Lower leg skin (tissue), 3 donors: Measurements from ENCODE around the gene OR10H2.

Source experiments
- POLR2A ChIP-seq, 2 donors: fragments of 450-650 bp; IDR thresholded peaks; one replicate each; pipeline ENCODE4 v1.6.1; 2016 to 2017; ENCODE audit warnings: antibody characterized with exemption in 2 of 2, mild to moderate bottlenecking in 1 of 2, moderate library complexity in 1 of 2
- TF ChIP-seq, protein P1 (sequence below), 3 donors: fragments of 450-650 bp; IDR thresholded peaks; one replicate each; pipeline ENCODE4 v1.5.1; 2016; ENCODE audit warnings: antibody characterized with exemption in 3 of 3, mild to moderate bottlenecking in 3 of 3, moderate library complexity in 2 of 3

DNA sequence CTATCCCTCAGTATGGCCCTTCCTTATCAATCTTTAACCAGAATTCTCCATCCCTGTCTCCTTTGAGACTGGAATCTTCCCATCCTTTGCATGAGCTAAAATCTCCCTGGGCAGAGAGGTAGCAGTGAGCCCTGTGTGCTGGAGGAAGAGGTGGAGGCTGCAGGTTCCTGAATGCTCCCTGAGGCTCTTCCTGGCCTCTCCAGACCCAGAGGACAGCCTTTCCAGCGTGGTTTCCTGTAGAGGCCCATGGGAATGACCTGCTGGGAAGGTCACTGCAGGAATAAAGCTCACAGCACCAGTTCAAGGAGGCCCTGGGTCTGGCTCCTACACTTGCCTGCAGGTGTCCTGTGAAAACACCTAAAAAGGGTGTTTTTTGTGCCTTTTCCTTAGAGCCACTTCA is 4.6 kb downstream of the OR10H2 start:
- TF ChIP-seq, protein P1, sequence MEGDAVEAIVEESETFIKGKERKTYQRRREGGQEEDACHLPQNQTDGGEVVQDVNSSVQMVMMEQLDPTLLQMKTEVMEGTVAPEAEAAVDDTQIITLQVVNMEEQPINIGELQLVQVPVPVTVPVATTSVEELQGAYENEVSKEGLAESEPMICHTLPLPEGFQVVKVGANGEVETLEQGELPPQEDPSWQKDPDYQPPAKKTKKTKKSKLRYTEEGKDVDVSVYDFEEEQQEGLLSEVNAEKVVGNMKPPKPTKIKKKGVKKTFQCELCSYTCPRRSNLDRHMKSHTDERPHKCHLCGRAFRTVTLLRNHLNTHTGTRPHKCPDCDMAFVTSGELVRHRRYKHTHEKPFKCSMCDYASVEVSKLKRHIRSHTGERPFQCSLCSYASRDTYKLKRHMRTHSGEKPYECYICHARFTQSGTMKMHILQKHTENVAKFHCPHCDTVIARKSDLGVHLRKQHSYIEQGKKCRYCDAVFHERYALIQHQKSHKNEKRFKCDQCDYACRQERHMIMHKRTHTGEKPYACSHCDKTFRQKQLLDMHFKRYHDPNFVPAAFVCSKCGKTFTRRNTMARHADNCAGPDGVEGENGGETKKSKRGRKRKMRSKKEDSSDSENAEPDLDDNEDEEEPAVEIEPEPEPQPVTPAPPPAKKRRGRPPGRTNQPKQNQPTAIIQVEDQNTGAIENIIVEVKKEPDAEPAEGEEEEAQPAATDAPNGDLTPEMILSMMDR (IDR thresholded peaks at IDR 0.05): no peak
- TF ChIP-seq POLR2A (IDR thresholded peaks at IDR 0.05): no peak
